AG04449 (cell line): Measurements from ENCODE around the gene B4GAT1.
"Not testable (repeated sequence)": the region's sequence is repeated elsewhere in the genome, so short reads cannot be mapped to it uniquely, and the experiment has no call there.

Experiments used
- CTCF ChIA-PET: fragments of 350-600 bp; formaldehyde crosslinking; extraction: SDS; loops from one replicate; lab custom pipeline; 2021; ENCODE audit warnings: antibody characterized with exemption; lab: Yijun Ruan, JAX
- POLR2A ChIA-PET: fragments of 400-600, 350-600 bp; formaldehyde crosslinking; extraction: SDS; loops from one replicate; lab custom pipeline; 2020; ENCODE audit warnings: antibody characterized with exemption, inconsistent platforms; lab: Yijun Ruan, JAX
- DNase-seq: peaks from one replicate; pipeline ENCODE4 v3.0.0-alpha.2; 2010; ENCODE audit warnings: low read depth, low spot score
- H3K4me3 ChIP-seq: 2 replicates; pipeline ENCODE4 v1.5.1; 2011; ENCODE audit warnings: low read depth, mild to moderate bottlenecking, control low read depth, low read length
- TF ChIP-seq, protein P1 (sequence below): IDR thresholded peaks from one replicate; pipeline ENCODE4 v1.5.1; 2011; ENCODE audit warnings: mild to moderate bottlenecking, moderate library complexity, low read length, control low read depth, inconsistent platforms; ENCODE audit not compliant: insufficient read depth; ENCODE audit errors: missing control alignments

Gene B4GAT1

GRCh38 chr11:66324664-66325063 is 22.8 kb downstream of the B4GAT1 start:
- ChIA-PET POLR2A (interaction anchor here (0.9 to 3.7 kb wide), 5 partner anchors 8 to 36 kb away, joined by 3 to 64 read pairs (median 6); partner anchors contain the start of genes CD248, RIN1 and YIF1A), CTCF (interaction anchor here (3.8 kb wide), 1 partner anchor 13 kb away, joined by 61 read pairs; no protein-coding TSS in a partner anchor)
- DNase-seq = no peak
- TF ChIP-seq, protein P1, sequence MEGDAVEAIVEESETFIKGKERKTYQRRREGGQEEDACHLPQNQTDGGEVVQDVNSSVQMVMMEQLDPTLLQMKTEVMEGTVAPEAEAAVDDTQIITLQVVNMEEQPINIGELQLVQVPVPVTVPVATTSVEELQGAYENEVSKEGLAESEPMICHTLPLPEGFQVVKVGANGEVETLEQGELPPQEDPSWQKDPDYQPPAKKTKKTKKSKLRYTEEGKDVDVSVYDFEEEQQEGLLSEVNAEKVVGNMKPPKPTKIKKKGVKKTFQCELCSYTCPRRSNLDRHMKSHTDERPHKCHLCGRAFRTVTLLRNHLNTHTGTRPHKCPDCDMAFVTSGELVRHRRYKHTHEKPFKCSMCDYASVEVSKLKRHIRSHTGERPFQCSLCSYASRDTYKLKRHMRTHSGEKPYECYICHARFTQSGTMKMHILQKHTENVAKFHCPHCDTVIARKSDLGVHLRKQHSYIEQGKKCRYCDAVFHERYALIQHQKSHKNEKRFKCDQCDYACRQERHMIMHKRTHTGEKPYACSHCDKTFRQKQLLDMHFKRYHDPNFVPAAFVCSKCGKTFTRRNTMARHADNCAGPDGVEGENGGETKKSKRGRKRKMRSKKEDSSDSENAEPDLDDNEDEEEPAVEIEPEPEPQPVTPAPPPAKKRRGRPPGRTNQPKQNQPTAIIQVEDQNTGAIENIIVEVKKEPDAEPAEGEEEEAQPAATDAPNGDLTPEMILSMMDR = no peak
- H3K4me3 ChIP-seq = no peak overlapping the region

- ChIA-PET POLR2A (interaction anchor here (0.6 to 1.1 kb wide), 2 partner anchors 11 to 53 kb away, joined by 4 to 6 read pairs; no protein-coding TSS in a partner anchor), CTCF (interaction anchor here (3.8 kb wide), 1 partner anchor 12 kb away, joined by 61 read pairs; no protein-coding TSS in a partner anchor)
- no peak for DNase-seq
- TF ChIP-seq, protein P1 = no peak
- H3K4me3 ChIP-seq = no peak overlapping the region
Observed at GRCh38 chr11:66323684-66324083, 23.7 kb downstream of the B4GAT1 start.

- no peak overlapping the region for H3K4me3 ChIP-seq
- DNase-seq = no peak
- POLR2A ChIA-PET = interaction anchor here (1.7 kb wide), 1 partner anchor 10 kb away, joined by 7 read pairs; no protein-coding TSS in a partner anchor
- CTCF ChIA-PET = interaction anchor here (1.7 to 2.0 kb wide), 2 partner anchors 10 to 13 kb away, joined by 6 to 18 read pairs; partner anchors contain the start of gene RIN1
- TF ChIP-seq, protein P1 = no peak
Observed at GRCh38 chr11:66322732-66323427, 24.5 kb downstream of the B4GAT1 start.

GRCh38 chr11:66321606-66322005 is 25.8 kb downstream of the B4GAT1 start:
- POLR2A ChIA-PET = interaction anchor here (1.7 kb wide), 1 partner anchor 9 kb away, joined by 7 read pairs; no protein-coding TSS in a partner anchor
- CTCF ChIA-PET = interaction anchor here (1.7 to 2.0 kb wide), 2 partner anchors 9 to 14 kb away, joined by 6 to 18 read pairs; partner anchors contain the start of gene RIN1
- TF ChIP-seq, protein P1 = no peak
- no peak overlapping the region for H3K4me3 ChIP-seq
- no peak for DNase-seq

DNA sequence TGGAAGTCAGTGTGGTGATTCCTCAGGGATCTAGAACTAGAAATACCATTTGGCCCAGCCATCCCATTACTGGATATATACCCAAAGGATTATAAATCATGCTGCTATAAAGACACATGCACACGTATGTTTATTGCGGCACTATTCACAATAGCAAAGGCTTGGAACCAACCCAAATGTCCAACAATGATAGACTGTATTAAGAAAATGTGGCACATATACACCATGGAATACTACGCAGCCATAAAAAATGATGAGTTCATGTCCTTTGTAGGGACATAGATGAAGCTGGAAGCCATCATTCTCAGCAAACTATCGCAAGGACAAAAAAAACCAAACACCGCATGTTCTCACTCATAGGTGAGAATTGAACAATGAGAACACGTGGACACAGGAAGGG is 26.7 kb downstream of the B4GAT1 start:
- H3K4me3 ChIP-seq, CTCF ChIA-PET, POLR2A ChIA-PET, DNase-seq: not testable (repeated sequence)

GRCh38 chr11:66320289-66320688 is 27.1 kb downstream of the B4GAT1 start:
- DNase-seq, CTCF ChIA-PET, POLR2A ChIA-PET, H3K4me3 ChIP-seq: not testable (repeated sequence)

GRCh38 chr11:66318600-66318970 is 28.8 kb downstream of the B4GAT1 start:
- DNase-seq = no peak
- ChIA-PET POLR2A (interaction anchor here (2.7 to 4.1 kb wide), 2 partner anchors 7 to 17 kb away, joined by 29 to 64 read pairs; partner anchors contain the start of gene RIN1), CTCF (interaction anchor here (0.9 to 2.7 kb wide), 8 partner anchors 8 to 70 kb away, joined by 3 to 14 read pairs (median 7); partner anchors contain the start of gene RIN1)
- no peak overlapping the region for H3K4me3 ChIP-seq
- TF ChIP-seq, protein P1 = no peak
